Kidney (tissue), 14 donors: ENCODE measurements around the gene CIT. TPM values are rescaled to one million over a fixed set of nuclear protein-coding genes. Genes with fewer than 3 reads are reported as not detected.

Experiments
- DNase-seq, 5 donors: peaks; one replicate each; pipeline ENCODE4 v3.0.0-alpha.2; 2013 to 2020
- FAIRE-seq: peaks from 2 replicates; lab custom pipeline; 2012; peaks lifted over from hg19 to GRCh38; lab: Jason Lieb, UNC
- H3K27ac ChIP-seq, 2 donors: one replicate each; pipeline ENCODE4 v1.7.0; 2013; ENCODE audit warnings: low read depth in 2 of 2, low read length in 2 of 2, inconsistent platforms in 1 of 2
- H3K27me3 ChIP-seq: one replicate; pipeline ENCODE4 v1.7.1; 2013; ENCODE audit warnings: low read length, inconsistent platforms; ENCODE audit not compliant: control insufficient read depth, insufficient read depth
- H3K36me3 ChIP-seq, 3 donors: one replicate each; pipeline versions ENCODE4 v1.7.0 to v1.7.1; 2013; ENCODE audit warnings: low read length in 3 of 3, control low read depth in 1 of 3, inconsistent platforms in 1 of 3; ENCODE audit not compliant: insufficient read depth in 3 of 3, control insufficient read depth in 2 of 3
- H3K4me1 ChIP-seq, 3 donors: one replicate each; pipeline versions ENCODE4 v1.7.0 to v1.7.1; 2013; ENCODE audit warnings: low read length in 3 of 3, inconsistent platforms in 1 of 3, low read depth in 1 of 3; ENCODE audit not compliant: control insufficient read depth in 2 of 3, insufficient read depth in 2 of 3
- H3K4me3 ChIP-seq, 3 donors: one replicate each; pipeline versions ENCODE4 v1.7.0 to v1.8.1; 2013; ENCODE audit warnings: low read length in 3 of 3, control low read depth in 1 of 3, inconsistent platforms in 1 of 3
- H3K9ac ChIP-seq, 3 donors: one replicate each; pipeline versions ENCODE4 v1.7.0 to v1.7.1; 2013; ENCODE audit warnings: low read length in 3 of 3, control low read depth in 1 of 3, inconsistent platforms in 1 of 3
- H3K9me3 ChIP-seq, 3 donors: one replicate each; pipeline versions ENCODE4 v1.7.0 to v1.7.1; 2013; ENCODE audit warnings: low read length in 3 of 3, control low read depth in 1 of 3, inconsistent platforms in 1 of 3; ENCODE audit not compliant: control insufficient read depth in 2 of 3, insufficient read depth in 1 of 3
- intact Hi-C: fragments of 100-400 bp; cut with DNase I; formaldehyde crosslinking; loops from one replicate; pipeline ENCODE4 v1.11.1; 2022
- polyA plus RNA-seq: library from polyadenylated mRNA; stranded (reverse); fragments of 350-450 nt; fragmentation: Illumina TruSeq; extraction: RNeasy Lipid Tissue Mini Kit (QIAGEN cat#74804); gene quantifications from one replicate; pipeline ENCODE4 v1.2.3, GENCODE V29; 2014; ENCODE audit warnings: low read depth, low replicate concordance; ENCODE audit not compliant: insufficient read depth
- total RNA-seq: library from RNA; stranded (reverse); fragmentation: NEBNext Ultra II Directional; extraction: Animal tissue kit (Norgen Biotek cat#: 25700); gene quantifications from one replicate; pipeline ENCODE4 v1.2.1, GENCODE V29; 2021
- TF ChIP-seq, protein P1 (sequence below): IDR thresholded peaks from 3 replicates; pipeline ENCODE4 v1.5.1; 2012; ENCODE audit warnings: mild to moderate bottlenecking, moderate library complexity, borderline replicate concordance; ENCODE audit not compliant: insufficient read depth; ENCODE audit errors: extremely low read depth
- donor health status: control.
- donor health status: control.
- donor health status: control.
- donor health status: control.
- donor health status: control.
- donor health status: DM: yes; HTN: yes; CAD: no.
- donor health status: Normal renal cell carcinoma (clear cell type).

Gene CIT
- total and polyA plus RNA-seq, 2 donors from 2014 or later = 3.0 to 81.6 TPM

DNA sequence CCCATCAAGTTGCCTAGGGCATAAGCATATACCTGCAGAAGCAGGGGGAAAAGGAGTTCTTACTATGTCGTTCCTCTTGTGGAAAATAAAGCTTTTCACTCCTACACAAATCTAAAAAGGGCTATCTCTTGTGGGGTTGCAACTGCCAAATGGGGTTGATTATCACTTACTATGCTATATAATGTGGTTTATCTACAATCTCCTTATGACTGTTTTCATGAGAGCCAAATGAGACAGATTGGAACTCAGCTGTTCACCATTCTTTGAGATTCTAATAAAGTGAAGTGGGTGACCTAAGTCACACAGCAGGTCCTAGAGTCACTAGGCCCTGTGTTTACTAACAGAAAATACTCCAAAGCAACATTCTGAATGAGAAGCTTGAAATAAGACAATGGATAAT lies 47.7 kb downstream of the CIT start:
- no peak overlapping the region for H3K27ac ChIP-seq
- TF ChIP-seq, protein P1, sequence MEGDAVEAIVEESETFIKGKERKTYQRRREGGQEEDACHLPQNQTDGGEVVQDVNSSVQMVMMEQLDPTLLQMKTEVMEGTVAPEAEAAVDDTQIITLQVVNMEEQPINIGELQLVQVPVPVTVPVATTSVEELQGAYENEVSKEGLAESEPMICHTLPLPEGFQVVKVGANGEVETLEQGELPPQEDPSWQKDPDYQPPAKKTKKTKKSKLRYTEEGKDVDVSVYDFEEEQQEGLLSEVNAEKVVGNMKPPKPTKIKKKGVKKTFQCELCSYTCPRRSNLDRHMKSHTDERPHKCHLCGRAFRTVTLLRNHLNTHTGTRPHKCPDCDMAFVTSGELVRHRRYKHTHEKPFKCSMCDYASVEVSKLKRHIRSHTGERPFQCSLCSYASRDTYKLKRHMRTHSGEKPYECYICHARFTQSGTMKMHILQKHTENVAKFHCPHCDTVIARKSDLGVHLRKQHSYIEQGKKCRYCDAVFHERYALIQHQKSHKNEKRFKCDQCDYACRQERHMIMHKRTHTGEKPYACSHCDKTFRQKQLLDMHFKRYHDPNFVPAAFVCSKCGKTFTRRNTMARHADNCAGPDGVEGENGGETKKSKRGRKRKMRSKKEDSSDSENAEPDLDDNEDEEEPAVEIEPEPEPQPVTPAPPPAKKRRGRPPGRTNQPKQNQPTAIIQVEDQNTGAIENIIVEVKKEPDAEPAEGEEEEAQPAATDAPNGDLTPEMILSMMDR = no peak
- intact Hi-C loops = no loop called here
- no peaks in the 10 kb centered on the region for H3K27me3 ChIP-seq
- no peaks in the 10 kb centered on the region for H3K36me3 ChIP-seq
- no peaks in the 10 kb centered on the region for H3K4me1 ChIP-seq
- no peak overlapping the region for H3K9ac ChIP-seq
- DNase-seq = no peak
- no peaks in the 10 kb centered on the region for H3K9me3 ChIP-seq
- no peak overlapping the region for H3K4me3 ChIP-seq
- FAIRE-seq = no peak

DNA sequence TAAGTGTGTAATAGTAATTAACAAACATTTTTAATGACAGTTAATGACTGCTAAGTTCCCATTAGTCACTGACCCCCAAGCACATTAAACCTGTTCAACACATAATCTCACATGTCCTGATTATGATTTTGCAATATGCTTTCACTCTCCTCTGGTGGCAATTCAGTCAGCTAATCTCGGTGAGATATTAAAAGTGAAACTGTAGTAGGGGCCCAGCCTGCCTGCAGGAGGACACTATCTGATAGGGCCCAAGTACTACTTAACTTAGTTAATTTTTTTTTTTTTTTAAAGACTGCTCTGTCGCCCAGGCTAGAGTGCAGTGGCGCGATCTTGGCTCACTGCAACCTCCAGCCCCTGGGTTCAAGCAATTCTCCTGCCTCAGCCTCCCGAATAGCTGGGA lies 48.8 kb downstream of the CIT start:
- no peaks in the 10 kb centered on the region for H3K27me3 ChIP-seq
- DNase-seq = no peak
- TF ChIP-seq, protein P1 = no peak
- H3K4me1 ChIP-seq = no peaks in the 10 kb centered on the region
- FAIRE-seq = no peak
- H3K27ac ChIP-seq = no peak overlapping the region
- no peaks in the 10 kb centered on the region for H3K9me3 ChIP-seq
- H3K36me3 ChIP-seq = no peaks in the 10 kb centered on the region
- no peak overlapping the region for H3K4me3 ChIP-seq
- no peak overlapping the region for H3K9ac ChIP-seq
- intact Hi-C loops = no loop called here

DNA sequence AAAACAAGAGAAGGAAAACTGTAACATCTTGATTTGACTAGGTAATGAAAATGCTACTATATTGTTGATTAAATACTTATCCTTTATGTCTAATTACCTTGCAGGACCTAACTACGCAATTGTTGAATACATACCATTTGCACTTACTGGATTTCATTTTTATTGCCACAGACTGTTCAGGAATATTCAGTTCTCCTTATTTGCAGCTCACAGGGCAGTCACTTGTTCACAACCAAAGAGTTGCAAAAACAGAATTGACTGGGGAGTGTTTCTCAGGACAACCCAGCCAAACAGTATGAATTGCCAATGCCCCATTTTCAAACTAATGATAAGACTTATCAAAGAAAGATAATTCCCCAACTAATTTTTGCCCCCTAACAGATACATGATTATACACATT lies 49.4 kb downstream of the CIT start:
- Histone ChIP-seq H3K36me3 (no peaks in the 10 kb centered on the region), H3K4me3 (no peak overlapping the region), H3K27me3 (no peaks in the 10 kb centered on the region), H3K9ac (no peak overlapping the region), H3K9me3 (no peaks in the 10 kb centered on the region), H3K27ac (no peak overlapping the region), H3K4me1 (no peaks in the 10 kb centered on the region)
- TF ChIP-seq, protein P1 = no peak
- no peak for FAIRE-seq
- no peak for DNase-seq
- intact Hi-C loops = no loop called here
